Spleen (tissue), 7 donors: ENCODE data around the gene SLC20A1.

ENCODE experiments used
- CTCF ChIP-seq, 11 experiments: fragments of 200-600 bp in 7 of 11; fragments of 450-650 bp in 4 of 11; sonication (generic) in 4 of 11; IDR thresholded peaks in 8 of 11; conservative IDR thresholded peaks in 3 of 11; 1 replicate in 7 of 11; 2 replicates in 4 of 11; pipeline versions ENCODE4 v1.4.0 to v1.8.0; 2016 to 2021; ENCODE audit warnings: antibody characterized with exemption in 11 of 11, inconsistent platforms in 4 of 11, mild to moderate bottlenecking in 1 of 11
- POLR2A ChIP-seq, 3 donors: fragments of 450-650 bp; IDR thresholded peaks; one replicate each; pipeline ENCODE4 v1.5.1; 2017; ENCODE audit warnings: antibody characterized with exemption in 3 of 3, mild to moderate bottlenecking in 1 of 3
- donor health status: DM: no; HTN: no; CAD: no; lungs with moderate emphysema.
- donor health status: DM: no; HTN: no; CAD: no.
- donor health status: DM: no; HTN: no; CAD: no.

- no peak for TF ChIP-seq CTCF (IDR thresholded peaks at IDR 0.05 in 8 of 11, conservative IDR thresholded peaks at IDR 0.05 in 3 of 11)
- TF ChIP-seq POLR2A (IDR thresholded peaks at IDR 0.05): no peak
Observed at GRCh38 chr2:112640467-112640799, 5.3 kb upstream of the SLC20A1 start.
